ENCODE results near the gene VPS13A. TPM values are rescaled to one million over a fixed set of nuclear protein-coding genes. Genes with fewer than 3 reads are reported as not detected.

VPS13A gene
- total and polyA plus RNA-seq, 8 donors: 7.4 to 19.1 (median 15.6) TPM

GRCh38 chr9:77293949-77294348, 116.6 kb downstream of the VPS13A start:
- no peak overlapping the region for H3K4me3 ChIP-seq
- 93 to 95% methylated on average over 6 of the region's 6 CpGs for WGBS, 2 donors
- TF ChIP-seq, protein P1, sequence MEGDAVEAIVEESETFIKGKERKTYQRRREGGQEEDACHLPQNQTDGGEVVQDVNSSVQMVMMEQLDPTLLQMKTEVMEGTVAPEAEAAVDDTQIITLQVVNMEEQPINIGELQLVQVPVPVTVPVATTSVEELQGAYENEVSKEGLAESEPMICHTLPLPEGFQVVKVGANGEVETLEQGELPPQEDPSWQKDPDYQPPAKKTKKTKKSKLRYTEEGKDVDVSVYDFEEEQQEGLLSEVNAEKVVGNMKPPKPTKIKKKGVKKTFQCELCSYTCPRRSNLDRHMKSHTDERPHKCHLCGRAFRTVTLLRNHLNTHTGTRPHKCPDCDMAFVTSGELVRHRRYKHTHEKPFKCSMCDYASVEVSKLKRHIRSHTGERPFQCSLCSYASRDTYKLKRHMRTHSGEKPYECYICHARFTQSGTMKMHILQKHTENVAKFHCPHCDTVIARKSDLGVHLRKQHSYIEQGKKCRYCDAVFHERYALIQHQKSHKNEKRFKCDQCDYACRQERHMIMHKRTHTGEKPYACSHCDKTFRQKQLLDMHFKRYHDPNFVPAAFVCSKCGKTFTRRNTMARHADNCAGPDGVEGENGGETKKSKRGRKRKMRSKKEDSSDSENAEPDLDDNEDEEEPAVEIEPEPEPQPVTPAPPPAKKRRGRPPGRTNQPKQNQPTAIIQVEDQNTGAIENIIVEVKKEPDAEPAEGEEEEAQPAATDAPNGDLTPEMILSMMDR (IDR thresholded peaks at IDR 0.05): no peak
- DNase-seq (no peak), FAIRE-seq (no peak), ATAC-seq (no peak)
- no peak overlapping the region for H3K27ac ChIP-seq
- intact Hi-C loops (cut with DNase I): no loop called here
- no peaks in the 10 kb centered on the region for H3K36me3 ChIP-seq
- H3K27me3 ChIP-seq: no peaks in the 10 kb centered on the region
- no peaks in the 10 kb centered on the region for H3K9me3 ChIP-seq
- no peaks in the 10 kb centered on the region for H3K4me1 ChIP-seq

DNA sequence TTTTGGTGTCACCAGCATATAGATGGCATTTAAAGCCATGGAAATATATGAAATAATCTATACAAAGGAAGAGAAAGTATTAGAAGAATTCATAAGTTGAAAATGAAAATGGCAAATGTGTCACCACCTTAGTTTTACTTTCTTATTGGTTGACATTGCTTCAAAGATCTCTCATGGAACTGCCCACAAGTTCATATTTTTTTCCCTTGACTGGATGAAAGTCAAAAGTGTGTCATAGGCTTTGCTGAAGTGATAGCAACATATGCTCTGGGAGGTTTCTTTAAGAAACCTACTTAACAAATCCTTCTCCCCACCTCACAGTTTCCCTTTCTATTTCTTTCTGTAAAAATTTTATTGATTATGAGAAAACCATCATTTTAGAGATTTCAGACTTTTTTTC, 127.2 kb downstream of the VPS13A start:
- ATAC-seq: no peak
- no peak for FAIRE-seq
- intact Hi-C loops (cut with DNase I): no loop called here
- no peaks in the 10 kb centered on the region for H3K36me3 ChIP-seq
- H3K27me3 ChIP-seq: no peaks in the 10 kb centered on the region
- no peak overlapping the region for H3K4me3 ChIP-seq
- H3K4me1 ChIP-seq: no peaks in the 10 kb centered on the region
- TF ChIP-seq, protein P1 (IDR thresholded peaks at IDR 0.05): no peak
- no peak overlapping the region for H3K27ac ChIP-seq
- DNase-seq: no peak
- H3K9me3 ChIP-seq: no peaks in the 10 kb centered on the region

DNA sequence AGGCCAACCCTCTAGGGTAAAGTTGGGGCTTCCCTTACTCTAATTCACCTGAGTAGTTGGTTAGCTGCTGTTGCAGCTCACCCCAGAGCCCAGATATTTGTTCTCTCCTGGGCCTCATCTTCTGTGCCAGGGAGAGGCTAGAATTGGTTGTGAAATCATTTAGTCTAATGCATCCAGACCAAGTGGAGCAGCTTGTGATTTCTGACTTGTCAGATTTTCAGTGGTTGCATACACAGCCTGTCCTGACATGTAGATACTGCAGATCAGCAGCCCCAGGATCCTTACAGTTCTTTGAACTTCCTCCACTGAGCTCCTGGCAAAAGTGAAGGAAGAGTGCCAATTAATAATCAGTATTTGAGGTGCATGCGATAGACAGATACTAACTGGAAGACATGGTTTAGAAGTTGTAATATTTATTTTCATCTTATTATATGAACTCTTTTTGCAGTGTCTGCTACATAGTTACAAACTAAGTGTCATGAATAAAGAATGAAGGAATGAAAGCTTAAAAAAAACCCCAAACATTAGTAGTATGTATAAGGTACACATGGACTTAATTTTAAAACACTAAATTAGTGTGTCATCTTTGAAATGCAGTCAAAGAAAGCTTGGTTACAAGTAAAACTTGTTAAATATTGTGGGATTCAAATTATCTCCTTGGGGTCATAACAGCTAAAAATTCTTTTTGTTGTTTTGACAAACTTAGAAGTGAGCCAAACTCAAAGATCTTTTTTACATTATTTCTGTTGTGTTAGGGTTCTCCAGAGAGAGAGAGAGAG, 128.5 kb downstream of the VPS13A start:
- ATAC-seq (no peak), DNase-seq (no peak), FAIRE-seq (no peak)
- no peaks in the 10 kb centered on the region for H3K4me1 ChIP-seq
- H3K27ac ChIP-seq: no peak overlapping the region
- TF ChIP-seq, protein P1 (IDR thresholded peaks at IDR 0.05): no peak
- intact Hi-C loops (cut with DNase I): no loop called here
- no peak overlapping the region for H3K4me3 ChIP-seq
- 82 to 83% methylated on average over 1 of the region's 1 CpG for WGBS, 2 donors
- no peaks in the 10 kb centered on the region for H3K27me3 ChIP-seq
- no peaks in the 10 kb centered on the region for H3K36me3 ChIP-seq
- H3K9me3 ChIP-seq: no peaks in the 10 kb centered on the region

DNA sequence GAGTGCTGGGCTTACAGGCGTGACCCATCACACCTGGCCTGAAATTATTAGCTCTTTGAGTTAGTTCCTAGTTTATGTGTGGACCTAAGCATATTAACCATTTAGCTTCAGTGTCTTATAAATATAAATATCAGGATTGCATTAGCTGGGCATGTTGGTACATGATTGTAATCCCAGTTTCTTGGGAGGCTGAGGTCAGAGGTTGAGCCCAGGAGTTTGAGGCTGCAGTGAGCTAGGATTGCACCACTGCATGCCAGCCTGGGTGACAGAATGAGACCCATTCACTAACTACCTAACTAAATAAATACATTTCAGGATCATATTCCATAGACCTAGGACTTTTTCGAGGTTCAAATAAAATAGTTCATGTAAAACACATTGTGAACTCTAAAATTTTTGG, 129.8 kb downstream of the VPS13A start:
- H3K9me3 ChIP-seq: no peaks in the 10 kb centered on the region
- WGBS, 2 donors: 90 to 100% methylated on average over 2 of the region's 2 CpGs
- no peak overlapping the region for H3K4me3 ChIP-seq
- no peak for FAIRE-seq
- no peak overlapping the region for H3K27ac ChIP-seq
- H3K36me3 ChIP-seq: no peaks in the 10 kb centered on the region
- intact Hi-C loops (cut with DNase I): no loop called here
- ATAC-seq: no peak
- no peak for DNase-seq
- TF ChIP-seq, protein P1 (IDR thresholded peaks at IDR 0.05): no peak
- H3K27me3 ChIP-seq: no peaks in the 10 kb centered on the region
- H3K4me1 ChIP-seq: no peaks in the 10 kb centered on the region

DNA sequence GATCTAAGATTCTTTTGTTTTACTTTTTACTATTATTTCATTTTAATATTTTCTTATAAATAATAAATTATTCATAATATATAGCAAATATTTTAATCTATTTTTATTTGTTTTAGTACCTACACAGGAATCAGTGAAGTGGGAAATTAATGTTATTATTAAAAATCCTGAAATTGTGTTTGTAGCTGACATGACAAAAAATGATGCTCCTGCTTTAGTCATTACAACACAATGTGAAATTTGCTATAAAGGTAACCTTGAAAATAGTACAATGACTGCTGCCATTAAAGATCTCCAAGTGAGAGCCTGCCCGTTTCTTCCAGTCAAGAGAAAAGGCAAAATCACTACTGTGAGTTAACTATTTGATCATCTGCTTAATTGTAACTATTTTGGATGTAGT, 138.7 kb downstream of the VPS13A start:
- no peaks in the 10 kb centered on the region for H3K9me3 ChIP-seq
- H3K4me3 ChIP-seq: no peak overlapping the region
- TF ChIP-seq, protein P1 (IDR thresholded peaks at IDR 0.05): no peak
- H3K36me3 ChIP-seq: no peaks in the 10 kb centered on the region
- FAIRE-seq (no peak), ATAC-seq (no peak), DNase-seq (no peak)
- H3K4me1 ChIP-seq: no peaks in the 10 kb centered on the region
- 82 to 95% methylated on average over 1 of the region's 1 CpG for WGBS, 2 donors
- intact Hi-C loops (cut with DNase I): no loop called here
- no peak overlapping the region for H3K27ac ChIP-seq
- H3K27me3 ChIP-seq: no peaks in the 10 kb centered on the region

All from pancreas (tissue), 10 donors.